HG02970 (cell line): ENCODE measurements around the gene GMPS.

Source experiments
- ATAC-seq: cut with Tn5 transposase; IDR thresholded peaks from one replicate; pipeline ENCODE4 v1.9.1; 2021; ENCODE audit warnings: mild to moderate bottlenecking, moderate library complexity, moderate number of reproducible peaks; ENCODE audit not compliant: unreplicated experiment, low FRiP score

The GMPS gene

DNA sequence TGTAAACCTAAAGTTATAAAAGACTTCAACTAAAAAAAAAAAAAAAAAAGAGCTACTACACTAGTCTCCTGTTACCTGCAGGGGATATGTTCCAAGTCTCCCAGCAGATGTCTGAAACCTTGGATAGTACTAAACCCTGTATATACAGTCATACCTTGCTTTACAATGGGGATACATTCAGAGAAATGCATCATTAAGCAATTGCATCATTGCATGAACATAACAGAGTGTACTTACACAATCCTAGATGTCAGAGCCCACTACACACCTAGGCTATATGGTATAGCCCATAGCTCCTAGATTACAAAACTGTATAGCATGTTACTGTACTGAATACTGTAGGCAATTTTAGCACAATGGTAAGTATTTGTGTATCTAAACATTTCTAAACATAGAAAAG, 119.1 kb downstream of the GMPS start:
- no peak for ATAC-seq

DNA sequence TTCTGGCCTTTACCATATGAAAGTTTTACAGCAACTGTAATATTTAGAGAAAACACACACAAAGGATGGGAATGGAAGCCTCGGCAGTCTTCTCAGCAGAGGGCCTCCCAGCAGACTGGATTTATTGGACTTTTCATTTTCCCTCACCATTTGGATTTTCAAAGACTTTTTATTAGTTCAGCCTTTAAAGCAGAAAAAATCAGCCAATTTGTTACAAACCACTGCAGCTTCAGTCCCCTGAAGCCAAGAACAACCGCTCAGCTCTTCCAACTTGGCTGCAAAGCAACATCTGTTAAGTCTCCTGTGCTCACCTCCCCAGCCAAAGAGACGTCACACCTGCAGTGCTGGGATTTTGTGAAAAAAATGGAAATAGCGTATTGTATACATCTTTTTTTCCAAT, 120.8 kb downstream of the GMPS start:
- ATAC-seq = no peak

DNA sequence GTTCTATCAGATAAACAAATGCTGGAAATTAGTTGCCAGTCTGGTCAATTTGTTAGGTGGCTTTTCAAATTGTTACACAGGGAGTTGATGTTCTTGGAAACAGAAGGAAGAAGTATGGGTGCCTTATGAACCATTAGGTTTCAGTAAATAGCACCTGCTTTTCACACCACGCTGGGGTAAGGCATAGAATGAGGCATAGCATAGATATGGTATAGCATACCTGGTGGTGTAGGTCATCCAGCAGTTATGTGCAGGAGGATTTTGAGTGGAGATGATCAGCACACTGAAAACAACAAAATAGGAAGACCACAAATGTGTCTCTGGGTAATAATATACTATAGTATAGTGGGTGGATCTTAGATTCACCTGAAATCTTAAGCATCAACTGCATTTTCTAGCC, 121.4 kb downstream of the GMPS start:
- ATAC-seq = no peak
